Body of pancreas (tissue), 4 donors: ENCODE results near the gene CRKL.

ENCODE experiments used
- POLR2A ChIP-seq, 3 donors: fragments of 450-650 bp; IDR thresholded peaks; one replicate each; pipeline ENCODE4 v1.6.1; 2016; ENCODE audit warnings: antibody characterized with exemption in 3 of 3, mild to moderate bottlenecking in 2 of 3
- TF ChIP-seq, protein P1 (sequence below), 7 experiments: fragments of 450-650 bp in 4 of 7; fragments of 200-600 bp in 3 of 7; sonication (generic) in 3 of 7; IDR thresholded peaks; one replicate each; pipeline ENCODE4 v1.5.1; 2016 to 2019; ENCODE audit warnings: antibody characterized with exemption in 7 of 7

- TF ChIP-seq, protein P1, sequence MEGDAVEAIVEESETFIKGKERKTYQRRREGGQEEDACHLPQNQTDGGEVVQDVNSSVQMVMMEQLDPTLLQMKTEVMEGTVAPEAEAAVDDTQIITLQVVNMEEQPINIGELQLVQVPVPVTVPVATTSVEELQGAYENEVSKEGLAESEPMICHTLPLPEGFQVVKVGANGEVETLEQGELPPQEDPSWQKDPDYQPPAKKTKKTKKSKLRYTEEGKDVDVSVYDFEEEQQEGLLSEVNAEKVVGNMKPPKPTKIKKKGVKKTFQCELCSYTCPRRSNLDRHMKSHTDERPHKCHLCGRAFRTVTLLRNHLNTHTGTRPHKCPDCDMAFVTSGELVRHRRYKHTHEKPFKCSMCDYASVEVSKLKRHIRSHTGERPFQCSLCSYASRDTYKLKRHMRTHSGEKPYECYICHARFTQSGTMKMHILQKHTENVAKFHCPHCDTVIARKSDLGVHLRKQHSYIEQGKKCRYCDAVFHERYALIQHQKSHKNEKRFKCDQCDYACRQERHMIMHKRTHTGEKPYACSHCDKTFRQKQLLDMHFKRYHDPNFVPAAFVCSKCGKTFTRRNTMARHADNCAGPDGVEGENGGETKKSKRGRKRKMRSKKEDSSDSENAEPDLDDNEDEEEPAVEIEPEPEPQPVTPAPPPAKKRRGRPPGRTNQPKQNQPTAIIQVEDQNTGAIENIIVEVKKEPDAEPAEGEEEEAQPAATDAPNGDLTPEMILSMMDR (IDR thresholded peaks at IDR 0.05), result no peak
- no peak for TF ChIP-seq POLR2A (IDR thresholded peaks at IDR 0.05)
Observed at GRCh38 chr22:20903093-20903492, 14.1 kb upstream of the CRKL start.
